Ascending aorta (tissue), 2 donors: ENCODE data around the gene HTR5A. TPM values are rescaled to one million over a fixed set of nuclear protein-coding genes. Genes with fewer than 3 reads are reported as not detected.

ENCODE experiments used
- DNase-seq, 2 donors: peaks; one replicate each; pipeline ENCODE4 v3.0.0-alpha.2; 2019; ENCODE audit warnings: low spot score in 2 of 2
- H3K27ac ChIP-seq, 2 donors: fragments of 200-600 bp; sonication (generic); one replicate each; pipeline ENCODE4 v1.5.1; 2016 to 2017; ENCODE audit warnings: mild to moderate bottlenecking in 1 of 2
- H3K27me3 ChIP-seq: fragments of 200-600 bp; sonication (generic); one replicate; pipeline ENCODE4 v1.5.1; 2017
- H3K36me3 ChIP-seq, 2 donors: fragments of 200-600 bp; sonication (generic); one replicate each; pipeline ENCODE4 v1.5.1; 2016
- H3K4me1 ChIP-seq, 2 donors: fragments of 200-600 bp; sonication (generic); one replicate each; pipeline ENCODE4 v1.5.1; 2016 to 2017; ENCODE audit warnings: mild to moderate bottlenecking in 1 of 2
- H3K4me3 ChIP-seq, 2 donors: fragments of 200-600 bp; sonication (generic); one replicate each; pipeline ENCODE4 v1.5.1; 2016 to 2017; ENCODE audit warnings: mild to moderate bottlenecking in 1 of 2
- H3K9me3 ChIP-seq, 2 donors: fragments of 200-600 bp; sonication (generic); one replicate each; pipeline ENCODE4 v1.5.1; 2016
- intact Hi-C: fragments of 100-400 bp; cut with DNase I; formaldehyde crosslinking; loops from one replicate; pipeline ENCODE4 v1.15.1; 2023
- total RNA-seq: library from RNA; depleted of rRNA; stranded (reverse); fragments of >200 nt; gene quantifications from one replicate; pipeline ENCODE4 v1.1.0, GENCODE V29; 2016
- TF ChIP-seq, protein P1 (sequence below), 3 experiments: fragments of 200-600 bp in 2 of 3; fragments of 450-650 bp in 1 of 3; sonication (generic) in 2 of 3; IDR thresholded peaks; one replicate each; pipeline ENCODE4 v1.5.1; 2016 to 2019; ENCODE audit warnings: antibody characterized with exemption in 3 of 3, mild to moderate bottlenecking in 1 of 3, moderate library complexity in 1 of 3

HTR5A gene
- total RNA-seq, 1 donor from 2014 or later, result not detected

GRCh38 chr7:155038335-155038734 lies 31.8 kb upstream of the HTR5A start:
- no peaks in the 10 kb centered on the region for H3K9me3 ChIP-seq
- H3K27ac ChIP-seq, result no peak overlapping the region
- no peaks in the 10 kb centered on the region for H3K36me3 ChIP-seq
- DNase-seq, result no peak
- no peak overlapping the region for H3K4me3 ChIP-seq
- intact Hi-C loops, result no loop called here
- TF ChIP-seq, protein P1, sequence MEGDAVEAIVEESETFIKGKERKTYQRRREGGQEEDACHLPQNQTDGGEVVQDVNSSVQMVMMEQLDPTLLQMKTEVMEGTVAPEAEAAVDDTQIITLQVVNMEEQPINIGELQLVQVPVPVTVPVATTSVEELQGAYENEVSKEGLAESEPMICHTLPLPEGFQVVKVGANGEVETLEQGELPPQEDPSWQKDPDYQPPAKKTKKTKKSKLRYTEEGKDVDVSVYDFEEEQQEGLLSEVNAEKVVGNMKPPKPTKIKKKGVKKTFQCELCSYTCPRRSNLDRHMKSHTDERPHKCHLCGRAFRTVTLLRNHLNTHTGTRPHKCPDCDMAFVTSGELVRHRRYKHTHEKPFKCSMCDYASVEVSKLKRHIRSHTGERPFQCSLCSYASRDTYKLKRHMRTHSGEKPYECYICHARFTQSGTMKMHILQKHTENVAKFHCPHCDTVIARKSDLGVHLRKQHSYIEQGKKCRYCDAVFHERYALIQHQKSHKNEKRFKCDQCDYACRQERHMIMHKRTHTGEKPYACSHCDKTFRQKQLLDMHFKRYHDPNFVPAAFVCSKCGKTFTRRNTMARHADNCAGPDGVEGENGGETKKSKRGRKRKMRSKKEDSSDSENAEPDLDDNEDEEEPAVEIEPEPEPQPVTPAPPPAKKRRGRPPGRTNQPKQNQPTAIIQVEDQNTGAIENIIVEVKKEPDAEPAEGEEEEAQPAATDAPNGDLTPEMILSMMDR (IDR thresholded peaks at IDR 0.05), result no peak
- no peaks in the 10 kb centered on the region for H3K27me3 ChIP-seq
- H3K4me1 ChIP-seq, result no peaks in the 10 kb centered on the region

GRCh38 chr7:155043756-155044155 lies 26.4 kb upstream of the HTR5A start:
- Histone ChIP-seq H3K9me3 (no peaks in the 10 kb centered on the region), H3K27ac (no peak overlapping the region), H3K4me1 (no peaks in the 10 kb centered on the region), H3K36me3 (no peaks in the 10 kb centered on the region), H3K4me3 (no peak overlapping the region), H3K27me3 (no peaks in the 10 kb centered on the region)
- no peak for DNase-seq
- intact Hi-C loops, result no loop called here
- TF ChIP-seq, protein P1 (IDR thresholded peaks at IDR 0.05), result no peak

- H3K9me3 ChIP-seq, result no peaks in the 10 kb centered on the region
- H3K36me3 ChIP-seq, result no peaks in the 10 kb centered on the region
- TF ChIP-seq, protein P1 (IDR thresholded peaks at IDR 0.05), result no peak
- H3K4me1 ChIP-seq, result no peaks in the 10 kb centered on the region
- no peak for DNase-seq
- no peak overlapping the region for H3K4me3 ChIP-seq
- intact Hi-C loops, result no loop called here
- H3K27ac ChIP-seq, result no peak overlapping the region
- no peaks in the 10 kb centered on the region for H3K27me3 ChIP-seq
These were observed 22.1 kb upstream of the HTR5A start for GRCh38 chr7:155048006-155048405.

GRCh38 chr7:155051355-155051754 lies 18.8 kb upstream of the HTR5A start:
- Histone ChIP-seq H3K4me3 (no peak overlapping the region), H3K9me3 (no peaks in the 10 kb centered on the region), H3K27ac (no peak overlapping the region), H3K36me3 (no peaks in the 10 kb centered on the region), H3K4me1 (no peaks in the 10 kb centered on the region), H3K27me3 (no peaks in the 10 kb centered on the region)
- DNase-seq, result no peak
- TF ChIP-seq, protein P1 (IDR thresholded peaks at IDR 0.05), result no peak
- intact Hi-C loops, result no loop called here

- Histone ChIP-seq H3K27ac (no peak overlapping the region), H3K4me1 (no peaks in the 10 kb centered on the region), H3K27me3 (no peaks in the 10 kb centered on the region), H3K9me3 (no peaks in the 10 kb centered on the region), H3K4me3 (no peak overlapping the region), H3K36me3 (no peaks in the 10 kb centered on the region)
- TF ChIP-seq, protein P1 (IDR thresholded peaks at IDR 0.05), result no peak
- intact Hi-C loops, result no loop called here
- DNase-seq, result no peak
These were observed 17.1 kb upstream of the HTR5A start for GRCh38 chr7:155053002-155053401.

- Histone ChIP-seq H3K27me3 (no peaks in the 10 kb centered on the region), H3K36me3 (no peaks in the 10 kb centered on the region), H3K4me1 (no peaks in the 10 kb centered on the region), H3K9me3 (no peaks in the 10 kb centered on the region), H3K4me3 (no peak overlapping the region), H3K27ac (no peak overlapping the region)
- TF ChIP-seq, protein P1 (IDR thresholded peaks at IDR 0.05), result no peak
- DNase-seq, result no peak
- intact Hi-C loops, result no loop called here
These were observed 15.4 kb upstream of the HTR5A start for GRCh38 chr7:155054761-155055160.
